Measurements from ENCODE around the gene LGALS8.

DNA sequence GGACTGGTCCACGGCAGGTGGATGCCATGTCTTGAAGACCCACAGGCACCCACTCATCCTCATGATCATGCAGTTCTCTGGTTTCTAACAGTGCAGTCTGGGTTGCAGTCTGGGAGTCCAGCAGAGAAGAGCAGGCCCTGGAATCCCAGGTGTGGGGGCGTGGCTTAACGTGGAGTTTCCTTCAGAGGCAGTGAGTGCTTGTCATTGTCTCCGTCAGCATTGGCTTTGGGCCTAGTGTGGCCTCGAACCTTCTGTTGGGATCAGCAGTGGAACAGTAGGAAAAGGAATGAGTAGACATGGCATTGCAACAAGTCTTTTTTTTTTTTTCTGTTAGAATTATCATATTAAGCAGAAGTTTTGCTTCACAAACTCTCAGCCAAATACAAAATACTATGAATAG lies 12.8 kb downstream of the LGALS8 start:
- TF ChIP-seq SUZ12 (IDR thresholded peaks at IDR 0.05; ENCODE audit: extremely low read depth, insufficient read depth, insufficient read length) (no peak), YY1 (IDR thresholded peaks at IDR 0.05; ENCODE audit: insufficient read depth, insufficient read length) (no peak)

All from NT2/D1 (cell line).